WTC11 (cell line): ENCODE data around the gene DNA2. TPM values are rescaled to one million over a fixed set of nuclear protein-coding genes. Genes with fewer than 3 reads are reported as not detected.

Source experiments
- ATAC-seq: fragments of 200-7000 bp; cut with Tn5 transposase; 2 replicates; pipeline ENCODE4 v1.10.0; 2021; ENCODE audit warnings: mild to moderate bottlenecking, moderate library complexity
- CTCF ChIA-PET: fragments of 300-600 bp; sonication (Branson Sonifier 250); formaldehyde crosslinking; loops from one replicate; lab custom pipeline; 2021; ENCODE audit warnings: antibody characterized with exemption; lab: Charles Lee
- POLR2A ChIA-PET: fragments of 350-600 bp; sonication (Branson Sonifier 250); formaldehyde crosslinking; loops from one replicate; lab custom pipeline; 2021; ENCODE audit warnings: antibody characterized with exemption; lab: Charles Lee
- DNase-seq: peaks from one replicate; pipeline ENCODE4 v3.0.0; 2021; ENCODE audit warnings: low spot score
- H3K27ac Mint-ChIP-seq: 2 replicates; pipeline ENCODE4 v1.8.0; 2021; ENCODE audit warnings: mixed read lengths
- H3K27me3 Mint-ChIP-seq: 2 replicates; pipeline ENCODE4 v1.8.0; 2021; ENCODE audit warnings: low read depth, mild to moderate bottlenecking, moderate library complexity, mixed read lengths
- H3K36me3 Mint-ChIP-seq: 2 replicates; pipeline ENCODE4 v1.8.0; 2021; ENCODE audit warnings: mixed read lengths
- H3K4me1 Mint-ChIP-seq: 2 replicates; pipeline ENCODE4 v1.8.0; 2022; ENCODE audit warnings: mixed read lengths
- H3K4me3 Mint-ChIP-seq: 2 replicates; pipeline ENCODE4 v1.8.0; 2021; ENCODE audit warnings: mild to moderate bottlenecking, moderate library complexity, mixed read lengths
- H3K9me3 Mint-ChIP-seq: 2 replicates; pipeline ENCODE4 v1.8.0; 2021; ENCODE audit warnings: mixed read lengths
- CDX4 ChIP-seq: fragments of 250-450 bp; sonication (Bioruptor Pico); IDR thresholded peaks from 2 replicates; pipeline ENCODE4 v1.9.0; 2021; ENCODE audit warnings: moderate library complexity, mild to moderate bottlenecking, inconsistent platforms, borderline replicate concordance
- CTCF ChIP-seq: fragments of 200-600 bp; IDR thresholded peaks from 2 replicates; pipeline ENCODE4 v1.8.0; 2022; ENCODE audit warnings: antibody characterized with exemption
- E2F4 ChIP-seq: sonication (generic); formaldehyde crosslinking; IDR thresholded peaks from 2 replicates; pipeline ENCODE4 v1.8.1; 2022; ENCODE audit warnings: low read depth, mild to moderate bottlenecking, moderate library complexity, missing genetic modification reagents, borderline replicate concordance
- FOXJ3 ChIP-seq: sonication (generic); formaldehyde crosslinking; IDR thresholded peaks from 2 replicates; pipeline ENCODE4 v1.9.0; 2021; ENCODE audit warnings: missing genetic modification reagents, mild to moderate bottlenecking, borderline replicate concordance
- FOXK1 ChIP-seq: sonication (generic); formaldehyde crosslinking; IDR thresholded peaks from 2 replicates; pipeline ENCODE4 v1.8.0; 2022; ENCODE audit warnings: mild to moderate bottlenecking, moderate library complexity, missing genetic modification reagents
- GABPB1 ChIP-seq: sonication (generic); formaldehyde crosslinking; IDR thresholded peaks from 2 replicates; pipeline ENCODE4 v1.8.1; 2023; ENCODE audit warnings: mild to moderate bottlenecking, missing genetic modification reagents
- HMGXB4 ChIP-seq: sonication (generic); formaldehyde crosslinking; IDR thresholded peaks from 2 replicates; pipeline ENCODE4 v1.8.1; 2023; ENCODE audit warnings: mild to moderate bottlenecking, moderate library complexity, missing genetic modification reagents
- JAZF1 ChIP-seq: fragments of 250-450 bp; sonication (Bioruptor Pico); IDR thresholded peaks from 2 replicates; pipeline ENCODE4 v1.9.0; 2021; ENCODE audit warnings: moderate library complexity, mild to moderate bottlenecking, inconsistent platforms
- JUN ChIP-seq: sonication (generic); formaldehyde crosslinking; IDR thresholded peaks from 2 replicates; pipeline ENCODE4 v1.8.0; 2023; ENCODE audit warnings: mild to moderate bottlenecking, missing genetic modification reagents
- MAX ChIP-seq: sonication (generic); formaldehyde crosslinking; IDR thresholded peaks from 2 replicates; pipeline ENCODE4 v1.8.0; 2022; ENCODE audit warnings: mild to moderate bottlenecking, missing genetic modification reagents
- MYBL2 ChIP-seq: sonication (generic); formaldehyde crosslinking; IDR thresholded peaks from 2 replicates; pipeline ENCODE4 v1.8.1; 2023; ENCODE audit warnings: mild to moderate bottlenecking, moderate library complexity, missing genetic modification reagents
- NFYB ChIP-seq: sonication (generic); formaldehyde crosslinking; conservative IDR thresholded peaks from 2 replicates; pipeline ENCODE4 v1.8.0; 2022; ENCODE audit warnings: low read depth, missing genetic modification reagents
- NR2C2 ChIP-seq: sonication (generic); formaldehyde crosslinking; IDR thresholded peaks from 2 replicates; pipeline ENCODE4 v1.8.0; 2022; ENCODE audit warnings: mild to moderate bottlenecking, missing genetic modification reagents
- RORB ChIP-seq: fragments of 250-450 bp; sonication (Bioruptor Pico); IDR thresholded peaks from 2 replicates; pipeline ENCODE4 v1.9.0; 2021; ENCODE audit warnings: mild to moderate bottlenecking
- SP1 ChIP-seq: sonication (generic); formaldehyde crosslinking; conservative IDR thresholded peaks from 2 replicates; pipeline ENCODE4 v1.8.1; 2022; ENCODE audit warnings: missing genetic modification reagents
- TP53 ChIP-seq: sonication (generic); formaldehyde crosslinking; IDR thresholded peaks from 2 replicates; pipeline ENCODE4 v1.8.1; 2023; ENCODE audit warnings: mild to moderate bottlenecking, missing genetic modification reagents
- USF1 ChIP-seq: sonication (generic); formaldehyde crosslinking; IDR thresholded peaks from 2 replicates; pipeline ENCODE4 v1.8.0; 2022; ENCODE audit warnings: mild to moderate bottlenecking, missing genetic modification reagents
- ZMAT4 ChIP-seq: fragments of 250-450 bp; sonication (Bioruptor Pico); IDR thresholded peaks from 2 replicates; pipeline ENCODE4 v1.9.0; 2021; ENCODE audit warnings: mild to moderate bottlenecking
- ZNF138 ChIP-seq: sonication (generic); formaldehyde crosslinking; conservative IDR thresholded peaks from 2 replicates; pipeline ENCODE4 v1.8.1; 2022; ENCODE audit warnings: mild to moderate bottlenecking, moderate library complexity, missing genetic modification reagents
- ZNF263 ChIP-seq: sonication (generic); formaldehyde crosslinking; IDR thresholded peaks from 2 replicates; pipeline ENCODE4 v1.8.1; 2022; ENCODE audit warnings: low read depth, mild to moderate bottlenecking, moderate library complexity, missing genetic modification reagents
- ZNF416 ChIP-seq: fragments of 250-450 bp; sonication (Bioruptor Pico); IDR thresholded peaks from 2 replicates; pipeline ENCODE4 v1.9.0; 2021; ENCODE audit warnings: mild to moderate bottlenecking, inconsistent platforms
- ZNF425 ChIP-seq: fragments of 250-450 bp; sonication (Bioruptor Pico); conservative IDR thresholded peaks from 2 replicates; pipeline ENCODE4 v1.9.0; 2021; ENCODE audit warnings: mild to moderate bottlenecking
- total RNA-seq: library from RNA; stranded (reverse); gene quantifications from 3 replicates; pipeline ENCODE4 v1.2.3, GENCODE V29; 2021

Gene DNA2
- total RNA-seq, 1 experiment from 2014 or later = 46.3 TPM

GRCh38 chr10:68406111-68406814 lies 65.5 kb downstream of the DNA2 start:
- POLR2A ChIA-PET = interaction anchor here (1.0 to 1.5 kb wide), 2 partner anchors 75 to 494 kb away, joined by 4 read pairs; partner anchors contain the start of genes DDX50 and HNRNPH3
- H3K4me3 Mint-ChIP-seq = peak overlapping the region; percentile 70

GRCh38 chr10:68403701-68404100 lies 68.1 kb downstream of the DNA2 start:
- Mint-ChIP-seq H3K4me3 (no peak overlapping the region), H3K27ac (no peak overlapping the region), H3K4me1 (peaks cover 18% of the 10 kb centered on the region), H3K27me3 (no peaks in the 10 kb centered on the region; the same call in 1 of the 2 replicates), H3K9me3 (no peaks in the 10 kb centered on the region), H3K36me3 (peaks cover 7% of the 10 kb centered on the region)
- ChIA-PET POLR2A (no interaction called here), CTCF (interaction anchor here (1.0 kb wide), 1 partner anchor 494 kb away, joined by 3 read pairs; no protein-coding TSS in a partner anchor)
- TF ChIP-seq ZNF425 (CRISPR knock-in tag) (no peak), HMGXB4 (CRISPR knock-in tag) (no peak), ZNF416 (no peak), MYBL2 (no peak), ZMAT4 (CRISPR knock-in tag) (no peak), TP53 (CRISPR knock-in tag) (no peak), ZNF138 (CRISPR knock-in tag) (no peak)
- DNase-seq (no peak), ATAC-seq (no peak)

More at GRCh38 chr10:68406111-68406814, 65.5 kb downstream of the DNA2 start:
- H3K27ac Mint-ChIP-seq = peak overlapping the region; percentile 79
- CTCF ChIA-PET = interaction anchor here (0.5 to 2.0 kb wide), 17 partner anchors 8 to 550 kb away, joined by 3 to 13 read pairs (median 3); partner anchors contain the start of genes ATOH7, DDX21, DNA2 and HNRNPH3
- no peaks in the 10 kb centered on the region for H3K9me3 Mint-ChIP-seq
- ATAC-seq (peak; percentile 48), DNase-seq (peak; percentile 68)
- peaks cover 18% of the 10 kb centered on the region for H3K4me1 Mint-ChIP-seq
- peaks cover 3% of the 10 kb centered on the region for H3K36me3 Mint-ChIP-seq
- TF ChIP-seq MAX (CRISPR knock-in tag) (peak; percentile 44; the same call in 1 of the 2 replicates), GABPB1 (CRISPR knock-in tag) (0 out of 2 replicates have a peak, but pooled peaks have one; percentile 7), NFYB (no peak), FOXK1 (CRISPR knock-in tag) (0 out of 2 replicates have a peak, but pooled peaks have one; percentile 11)
- no peaks in the 10 kb centered on the region; the same call in 1 of the 2 replicates for H3K27me3 Mint-ChIP-seq

- H3K9me3 Mint-ChIP-seq = no peaks in the 10 kb centered on the region
- ChIA-PET CTCF (interaction anchor here (1.4 kb wide), 1 partner anchor 54 kb away, joined by 5 read pairs; no protein-coding TSS in a partner anchor), POLR2A (no interaction called here)
- no peaks in the 10 kb centered on the region; the same call in 1 of the 2 replicates for H3K27me3 Mint-ChIP-seq
- peaks cover 16% of the 10 kb centered on the region for H3K4me1 Mint-ChIP-seq
- no peak overlapping the region for H3K4me3 Mint-ChIP-seq
- no peak for DNase-seq
- peaks cover 7% of the 10 kb centered on the region for H3K36me3 Mint-ChIP-seq
- no peak overlapping the region for H3K27ac Mint-ChIP-seq
- ATAC-seq = no peak
- no peak for TF ChIP-seq RORB (CRISPR knock-in tag)
- TF ChIP-seq ZNF138 (CRISPR knock-in tag) = no peak
- TF ChIP-seq JUN = no peak
- no peak for TF ChIP-seq TP53 (CRISPR knock-in tag)
- TF ChIP-seq SP1 (CRISPR knock-in tag) = no peak
- no peak for TF ChIP-seq ZNF263 (CRISPR knock-in tag)
- no peak for TF ChIP-seq JAZF1 (CRISPR knock-in tag)
- TF ChIP-seq E2F4 (CRISPR knock-in tag) = no peak
- no peak for TF ChIP-seq NR2C2 (CRISPR knock-in tag)
- no peak for TF ChIP-seq CTCF
- TF ChIP-seq USF1 (CRISPR knock-in tag) = no peak
- no peak for TF ChIP-seq FOXJ3 (CRISPR knock-in tag)
- TF ChIP-seq CDX4 (CRISPR knock-in tag) = no peak
These were observed 69.5 kb downstream of the DNA2 start for GRCh38 chr10:68402276-68402675.
